ENCODE measurements around the gene HTR4.

HTR4 gene

GRCh38 chr5:148625250-148625649, 29.1 kb downstream of the HTR4 start:
- POLR2A ChIA-PET = no interaction called here
- no peaks in the 10 kb centered on the region for H3K9me3 ChIP-seq (ENCODE audit: control extremely low read depth in 1 of 5, control insufficient read depth in 4 of 5, insufficient read depth in 2 of 5, low read depth in 1 of 5, low read length in 4 of 5)
- peaks cover 0 to 10% (median 0%) of the 10 kb centered on the region in 5 experiments for H3K27me3 ChIP-seq (replicated peaks in 2 of 5; ENCODE audit: control insufficient read depth in 4 of 5, insufficient read depth in 5 of 5, low read length in 4 of 5)
- H3K36me3 ChIP-seq (ENCODE audit: control insufficient read depth in 4 of 4, insufficient read depth in 4 of 4, low read length in 3 of 4) = no peaks in the 10 kb centered on the region
- CTCF ChIA-PET = no interaction called here
- peaks cover under 1 to 12% (median 7%) of the 10 kb centered on the region in 4 experiments for H3K4me1 ChIP-seq (ENCODE audit: control extremely low read depth in 1 of 4, control insufficient read depth in 4 of 4, insufficient read depth in 4 of 4, low read length in 3 of 4)
- H3K27ac ChIP-seq (ENCODE audit: insufficient read depth in 1 of 2, low read depth in 1 of 2, low read length in 2 of 2, poor library complexity in 1 of 2, severe bottlenecking in 2 of 2) = no peak overlapping the region
- 85% methylated on average over 2 of the region's 2 CpGs for WGBS (ENCODE audit: insufficient coverage)
- H3K4me3 ChIP-seq (ENCODE audit: control insufficient read depth in 1 of 7, extremely low read depth in 1 of 7, insufficient read depth in 4 of 7, low read depth in 2 of 7, low read length in 6 of 7) = no peak overlapping the region
- no peak for DNase-seq

GRCh38 chr5:148623741-148624140, 30.6 kb downstream of the HTR4 start:
- ChIA-PET POLR2A (no interaction called here), CTCF (interaction anchor here (0.9 kb wide), 1 partner anchor 11 kb away, joined by 3 read pairs; no protein-coding TSS in a partner anchor)
- H3K4me3 ChIP-seq (ENCODE audit: control insufficient read depth in 1 of 7, extremely low read depth in 1 of 7, insufficient read depth in 4 of 7, low read depth in 2 of 7, low read length in 6 of 7) = no peak overlapping the region
- H3K27me3 ChIP-seq (replicated peaks in 2 of 5; ENCODE audit: control insufficient read depth in 4 of 5, insufficient read depth in 5 of 5, low read length in 4 of 5) = peaks cover 0 to 10% (median 0%) of the 10 kb centered on the region in 5 experiments
- peaks cover 5 to 23% (median 14%) of the 10 kb centered on the region in 4 experiments for H3K4me1 ChIP-seq (ENCODE audit: control extremely low read depth in 1 of 4, control insufficient read depth in 4 of 4, insufficient read depth in 4 of 4, low read length in 3 of 4)
- H3K36me3 ChIP-seq (ENCODE audit: control insufficient read depth in 4 of 4, insufficient read depth in 4 of 4, low read length in 3 of 4) = no peaks in the 10 kb centered on the region
- H3K27ac ChIP-seq (ENCODE audit: insufficient read depth in 1 of 2, low read depth in 1 of 2, low read length in 2 of 2, poor library complexity in 1 of 2, severe bottlenecking in 2 of 2) = no peak overlapping the region
- 94% methylated on average over 5 of the region's 7 CpGs for WGBS (ENCODE audit: insufficient coverage)
- DNase-seq = no peak
- no peaks in the 10 kb centered on the region for H3K9me3 ChIP-seq (ENCODE audit: control extremely low read depth in 1 of 5, control insufficient read depth in 4 of 5, insufficient read depth in 2 of 5, low read depth in 1 of 5, low read length in 4 of 5)

- no peak for DNase-seq
- ChIA-PET POLR2A (no interaction called here), CTCF (no interaction called here)
- Histone ChIP-seq H3K9me3 (ENCODE audit: control extremely low read depth in 1 of 5, control insufficient read depth in 4 of 5, insufficient read depth in 2 of 5, low read depth in 1 of 5, low read length in 4 of 5) (no peaks in the 10 kb centered on the region), H3K4me3 (ENCODE audit: control insufficient read depth in 1 of 7, extremely low read depth in 1 of 7, insufficient read depth in 4 of 7, low read depth in 2 of 7, low read length in 6 of 7) (no peak overlapping the region), H3K27ac (ENCODE audit: insufficient read depth in 1 of 2, low read depth in 1 of 2, low read length in 2 of 2, poor library complexity in 1 of 2, severe bottlenecking in 2 of 2) (no peak overlapping the region), H3K27me3 (replicated peaks in 2 of 5; ENCODE audit: control insufficient read depth in 4 of 5, insufficient read depth in 5 of 5, low read length in 4 of 5) (peaks cover 0 to 11% (median 0%) of the 10 kb centered on the region in 5 experiments), H3K4me1 (ENCODE audit: control extremely low read depth in 1 of 4, control insufficient read depth in 4 of 4, insufficient read depth in 4 of 4, low read length in 3 of 4) (peaks cover 5 to 23% (median 14%) of the 10 kb centered on the region in 4 experiments), H3K36me3 (ENCODE audit: control insufficient read depth in 4 of 4, insufficient read depth in 4 of 4, low read length in 3 of 4) (no peaks in the 10 kb centered on the region)
- WGBS (ENCODE audit: insufficient coverage) = 100% methylated on average over 1 of the region's 2 CpGs
Observed at GRCh38 chr5:148623101-148623500, 31.2 kb downstream of the HTR4 start.

GRCh38 chr5:148620696-148621095, 33.6 kb downstream of the HTR4 start:
- H3K4me3 ChIP-seq (ENCODE audit: control insufficient read depth in 1 of 7, extremely low read depth in 1 of 7, insufficient read depth in 4 of 7, low read depth in 2 of 7, low read length in 6 of 7) = no peak overlapping the region
- DNase-seq = peak; percentile 84 to 98 (median 95)

GRCh38 chr5:148620091-148620490, 34.2 kb downstream of the HTR4 start:
- ChIA-PET CTCF (interaction anchor here (1.0 kb wide), 1 partner anchor 110 kb away, joined by 4 read pairs; no protein-coding TSS in a partner anchor), POLR2A (no interaction called here)
- Histone ChIP-seq H3K9me3 (ENCODE audit: control extremely low read depth in 1 of 5, control insufficient read depth in 4 of 5, insufficient read depth in 2 of 5, low read depth in 1 of 5, low read length in 4 of 5) (no peaks in the 10 kb centered on the region), H3K27ac (ENCODE audit: insufficient read depth in 1 of 2, low read depth in 1 of 2, low read length in 2 of 2, poor library complexity in 1 of 2, severe bottlenecking in 2 of 2) (no peak overlapping the region), H3K4me1 (ENCODE audit: control extremely low read depth in 1 of 4, control insufficient read depth in 4 of 4, insufficient read depth in 4 of 4, low read length in 3 of 4) (peaks cover 5 to 23% (median 14%) of the 10 kb centered on the region in 4 experiments), H3K4me3 (ENCODE audit: control insufficient read depth in 1 of 7, extremely low read depth in 1 of 7, insufficient read depth in 4 of 7, low read depth in 2 of 7, low read length in 6 of 7) (peak overlapping the region in 1 of 7 experiments; percentile 30), H3K27me3 (replicated peaks in 2 of 5; ENCODE audit: control insufficient read depth in 4 of 5, insufficient read depth in 5 of 5, low read length in 4 of 5) (peaks cover 0 to 9% (median 0%) of the 10 kb centered on the region in 5 experiments), H3K36me3 (ENCODE audit: control insufficient read depth in 4 of 4, insufficient read depth in 4 of 4, low read length in 3 of 4) (no peaks in the 10 kb centered on the region)
- DNase-seq = peak in 2 of 3 donors; percentile 36 to 61
- 7% methylated on average over 1 of the region's 3 CpGs for WGBS (ENCODE audit: insufficient coverage)

More at GRCh38 chr5:148620696-148621095, 33.6 kb downstream of the HTR4 start:
- CTCF ChIA-PET = interaction anchor here (0.9 kb wide), 1 partner anchor 110 kb away, joined by 3 read pairs; no protein-coding TSS in a partner anchor
- H3K9me3 ChIP-seq (ENCODE audit: control extremely low read depth in 1 of 5, control insufficient read depth in 4 of 5, insufficient read depth in 2 of 5, low read depth in 1 of 5, low read length in 4 of 5) = no peaks in the 10 kb centered on the region
- WGBS (ENCODE audit: insufficient coverage) = 0% methylated on average over 2 of the region's 2 CpGs
- no peak overlapping the region for H3K27ac ChIP-seq (ENCODE audit: insufficient read depth in 1 of 2, low read depth in 1 of 2, low read length in 2 of 2, poor library complexity in 1 of 2, severe bottlenecking in 2 of 2)
- peaks cover 5 to 23% (median 14%) of the 10 kb centered on the region in 4 experiments for H3K4me1 ChIP-seq (ENCODE audit: control extremely low read depth in 1 of 4, control insufficient read depth in 4 of 4, insufficient read depth in 4 of 4, low read length in 3 of 4)
- no peaks in the 10 kb centered on the region for H3K36me3 ChIP-seq (ENCODE audit: control insufficient read depth in 4 of 4, insufficient read depth in 4 of 4, low read length in 3 of 4)
- peaks cover 0 to 9% (median 0%) of the 10 kb centered on the region in 5 experiments for H3K27me3 ChIP-seq (replicated peaks in 2 of 5; ENCODE audit: control insufficient read depth in 4 of 5, insufficient read depth in 5 of 5, low read length in 4 of 5)
- POLR2A ChIA-PET = no interaction called here

- Histone ChIP-seq H3K4me1 (ENCODE audit: control extremely low read depth in 1 of 4, control insufficient read depth in 4 of 4, insufficient read depth in 4 of 4, low read length in 3 of 4) (peaks cover 5 to 23% (median 14%) of the 10 kb centered on the region in 4 experiments), H3K27me3 (replicated peaks in 2 of 5; ENCODE audit: control insufficient read depth in 4 of 5, insufficient read depth in 5 of 5, low read length in 4 of 5) (peaks cover 0 to 7% (median 0%) of the 10 kb centered on the region in 5 experiments), H3K27ac (ENCODE audit: insufficient read depth in 1 of 2, low read depth in 1 of 2, low read length in 2 of 2, poor library complexity in 1 of 2, severe bottlenecking in 2 of 2) (no peak overlapping the region), H3K36me3 (ENCODE audit: control insufficient read depth in 4 of 4, insufficient read depth in 4 of 4, low read length in 3 of 4) (no peaks in the 10 kb centered on the region), H3K9me3 (ENCODE audit: control extremely low read depth in 1 of 5, control insufficient read depth in 4 of 5, insufficient read depth in 2 of 5, low read depth in 1 of 5, low read length in 4 of 5) (no peaks in the 10 kb centered on the region), H3K4me3 (ENCODE audit: control insufficient read depth in 1 of 7, extremely low read depth in 1 of 7, insufficient read depth in 4 of 7, low read depth in 2 of 7, low read length in 6 of 7) (peak overlapping the region in 1 of 7 experiments; percentile 2)
- peak in 2 of 3 donors; percentile 46 to 71 for DNase-seq
- WGBS (ENCODE audit: insufficient coverage) = 0% methylated on average over 2 of the region's 3 CpGs
- POLR2A ChIA-PET = no interaction called here
- CTCF ChIA-PET = interaction anchor here (1.0 kb wide), 1 partner anchor 111 kb away, joined by 4 read pairs; no protein-coding TSS in a partner anchor
Observed at GRCh38 chr5:148619484-148619883, 34.8 kb downstream of the HTR4 start.

GRCh38 chr5:148615644-148616275, 38.6 kb downstream of the HTR4 start:
- Histone ChIP-seq H3K27me3 (replicated peaks in 2 of 5; ENCODE audit: control insufficient read depth in 4 of 5, insufficient read depth in 5 of 5, low read length in 4 of 5) (peaks cover 0 to 1% (median 0%) of the 10 kb centered on the region in 5 experiments), H3K4me1 (ENCODE audit: control extremely low read depth in 1 of 4, control insufficient read depth in 4 of 4, insufficient read depth in 4 of 4, low read length in 3 of 4) (peaks cover 5 to 16% (median 11%) of the 10 kb centered on the region in 4 experiments), H3K4me3 (ENCODE audit: control insufficient read depth in 1 of 7, extremely low read depth in 1 of 7, insufficient read depth in 4 of 7, low read depth in 2 of 7, low read length in 6 of 7) (no peak overlapping the region), H3K27ac (ENCODE audit: insufficient read depth in 1 of 2, low read depth in 1 of 2, low read length in 2 of 2, poor library complexity in 1 of 2, severe bottlenecking in 2 of 2) (no peak overlapping the region), H3K36me3 (ENCODE audit: control insufficient read depth in 4 of 4, insufficient read depth in 4 of 4, low read length in 3 of 4) (no peaks in the 10 kb centered on the region), H3K9me3 (ENCODE audit: control extremely low read depth in 1 of 5, control insufficient read depth in 4 of 5, insufficient read depth in 2 of 5, low read depth in 1 of 5, low read length in 4 of 5) (no peaks in the 10 kb centered on the region)
- 100% methylated on average over 3 of the region's 4 CpGs for WGBS (ENCODE audit: insufficient coverage)
- POLR2A ChIA-PET = interaction anchor here (0.6 kb wide), 1 partner anchor 82 kb away, joined by 3 read pairs; no protein-coding TSS in a partner anchor
- no peak for DNase-seq
- CTCF ChIA-PET = interaction anchor here (0.9 kb wide), 1 partner anchor 14 kb away, joined by 3 read pairs; no protein-coding TSS in a partner anchor
